Natural killer cell (primary cell): ENCODE measurements around the gene SLC6A18. TPM values are rescaled to one million over a fixed set of nuclear protein-coding genes. Genes with fewer than 3 reads are reported as not detected.

ENCODE experiments used
- ATAC-seq, 3 donors: fragments of 150-1000 bp in 2 of 3; fragments of 200-7000 bp in 1 of 3; cut with Tn5 transposase; 1 replicate in 1 of 3; 2 replicates in 2 of 3; pipeline ENCODE4 v1.10.0; 2021; ENCODE audit warnings: mild to moderate bottlenecking in 2 of 3, moderate library complexity in 2 of 3
- DNase-seq, 2 donors: peaks; one replicate each; pipeline versions ENCODE4 v3.0.0 to v3.0.0-alpha.2; 2013 to 2021; ENCODE audit warnings: mixed read lengths in 1 of 2
- H3K27ac ChIP-seq: one replicate; pipeline ENCODE4 v1.5.1; 2013; ENCODE audit warnings: mild to moderate bottlenecking, low read length
- H3K27me3 ChIP-seq: one replicate; pipeline ENCODE4 v1.6.1; 2013; ENCODE audit warnings: low read length; ENCODE audit not compliant: control insufficient read depth, insufficient read depth
- H3K36me3 ChIP-seq: one replicate; pipeline ENCODE4 v1.6.1; 2013; ENCODE audit warnings: low read length; ENCODE audit not compliant: control insufficient read depth, insufficient read depth
- H3K4me1 ChIP-seq: one replicate; pipeline ENCODE4 v1.6.1; 2013; ENCODE audit warnings: low read length; ENCODE audit not compliant: control insufficient read depth, insufficient read depth
- H3K4me3 ChIP-seq: one replicate; pipeline ENCODE4 v1.5.1; 2013; ENCODE audit warnings: low read length
- H3K9me3 ChIP-seq: one replicate; pipeline ENCODE4 v1.6.1; 2013; ENCODE audit warnings: low read length; ENCODE audit not compliant: control insufficient read depth, insufficient read depth
- H3K27ac Mint-ChIP-seq, 2 donors: one replicate each; pipeline ENCODE4 v1.8.0; 2022; ENCODE audit warnings: mild to moderate bottlenecking in 2 of 2, mixed read lengths in 2 of 2, moderate library complexity in 1 of 2
- H3K27me3 Mint-ChIP-seq, 2 donors: one replicate each; pipeline ENCODE4 v1.8.0; 2022; ENCODE audit warnings: low read depth in 2 of 2, mixed read lengths in 2 of 2
- H3K36me3 Mint-ChIP-seq: one replicate; pipeline ENCODE4 v1.8.0; 2022; ENCODE audit warnings: mixed read lengths
- H3K4me1 Mint-ChIP-seq, 2 donors: one replicate each; pipeline ENCODE4 v1.8.0; 2022; ENCODE audit warnings: mixed read lengths in 2 of 2
- H3K4me3 Mint-ChIP-seq: one replicate; pipeline ENCODE4 v1.8.0; 2022; ENCODE audit warnings: mild to moderate bottlenecking, moderate library complexity, mixed read lengths
- H3K9me3 Mint-ChIP-seq, 2 donors: one replicate each; pipeline ENCODE4 v1.8.0; 2022; ENCODE audit warnings: mixed read lengths in 2 of 2
- CTCF ChIP-seq: fragments of 200-600 bp; IDR thresholded peaks from one replicate; pipeline ENCODE4 v1.8.0; 2022; ENCODE audit warnings: antibody characterized with exemption
- WGBS: methylation state at CpG from one replicate; pipeline ENCODE4 v1.1.7; 2013; ENCODE audit warnings: missing lambda C conversion rate; ENCODE audit not compliant: insufficient coverage; 5-methylcytosine and 5-hydroxymethylcytosine counted together
- intact Hi-C: fragments of 100-400 bp; cut with micrococcal nuclease; formaldehyde crosslinking; loops from one replicate; pipeline ENCODE4 v1.14.2; 2022
- total RNA-seq, 4 donors: library from RNA; stranded (reverse); fragments of 120-200 nt in 1 of 4; gene quantifications; one replicate each; pipeline versions ENCODE4 v1.2.3 to v1.2.4, GENCODE V29; 2013 to 2022

Gene SLC6A18
- total RNA-seq, 3 donors from 2014 or later (not counting 1 experiment from before 2014, with no cell fraction given): not detected

GRCh38 chr5:1202026-1202797 is 23.0 kb upstream of the SLC6A18 start:
- H3K27me3 Mint-ChIP-seq: peaks cover 4 to 8% of the 10 kb centered on the region in 2 donors
- ATAC-seq: no peak
- intact Hi-C loops: no loop called here

GRCh38 chr5:1202798-1203185 is 22.4 kb upstream of the SLC6A18 start:
- Mint-ChIP-seq H3K27ac (no peak overlapping the region), H3K9me3 (no peaks in the 10 kb centered on the region), H3K36me3 (no peaks in the 10 kb centered on the region), H3K4me1 (no peaks in the 10 kb centered on the region), H3K27me3 (peaks cover 4 to 8% of the 10 kb centered on the region in 2 donors), H3K4me3 (no peak overlapping the region)
- Histone ChIP-seq H3K36me3 (no peaks in the 10 kb centered on the region), H3K4me1 (no peaks in the 10 kb centered on the region), H3K27ac (no peak overlapping the region), H3K27me3 (no peaks in the 10 kb centered on the region), H3K9me3 (no peaks in the 10 kb centered on the region), H3K4me3 (no peak overlapping the region)
- DNase-seq: no peak
- WGBS: 85% methylated on average over 7 of the region's 7 CpGs
- intact Hi-C loops: no loop called here
- TF ChIP-seq CTCF: no peak
- ATAC-seq: no peak

More at GRCh38 chr5:1202026-1202797, 23.0 kb upstream of the SLC6A18 start:
- TF ChIP-seq CTCF: no peak
- no peaks in the 10 kb centered on the region for H3K9me3 Mint-ChIP-seq
- H3K4me3 Mint-ChIP-seq: no peak overlapping the region
- no peaks in the 10 kb centered on the region for H3K27me3 ChIP-seq
- no peak for DNase-seq
- no peaks in the 10 kb centered on the region for H3K36me3 ChIP-seq
- no peaks in the 10 kb centered on the region for H3K4me1 ChIP-seq
- WGBS: 82% methylated on average over 26 of the region's 26 CpGs
- H3K9me3 ChIP-seq: no peaks in the 10 kb centered on the region
- no peak overlapping the region for H3K27ac ChIP-seq
- no peaks in the 10 kb centered on the region for H3K4me1 Mint-ChIP-seq
- H3K4me3 ChIP-seq: no peak overlapping the region
- H3K36me3 Mint-ChIP-seq: no peaks in the 10 kb centered on the region
- no peak overlapping the region for H3K27ac Mint-ChIP-seq

- H3K27me3 ChIP-seq: no peaks in the 10 kb centered on the region
- Mint-ChIP-seq H3K36me3 (no peaks in the 10 kb centered on the region), H3K4me1 (no peaks in the 10 kb centered on the region), H3K27me3 (peaks cover 4 to 8% of the 10 kb centered on the region in 2 donors), H3K4me3 (no peak overlapping the region), H3K9me3 (no peaks in the 10 kb centered on the region), H3K27ac (no peak overlapping the region)
- H3K27ac ChIP-seq: no peak overlapping the region
- 91% methylated on average over 24 of the region's 24 CpGs for WGBS
- intact Hi-C loops: no loop called here
- H3K4me1 ChIP-seq: no peaks in the 10 kb centered on the region
- DNase-seq (no peak), ATAC-seq (no peak)
- no peaks in the 10 kb centered on the region for H3K36me3 ChIP-seq
- no peak overlapping the region for H3K4me3 ChIP-seq
- no peak for TF ChIP-seq CTCF
- no peaks in the 10 kb centered on the region for H3K9me3 ChIP-seq
These were observed 21.7 kb upstream of the SLC6A18 start for GRCh38 chr5:1203311-1203967.
